K562 (cell line): ENCODE results near the gene NPAS3. TPM values are rescaled to one million over a fixed set of nuclear protein-coding genes. Genes with fewer than 3 reads are reported as not detected.

Source experiments
- E2F6 ChIP-seq, 2 experiments: IDR thresholded peaks; 2 replicates each; pipeline ENCODE4 v1.6.1; 2011; ENCODE audit warnings: borderline replicate concordance in 1 of 2, control low read depth in 1 of 2, low read depth in 1 of 2, low read length in 1 of 2, mild to moderate bottlenecking in 1 of 2, mixed read lengths in 1 of 2, moderate library complexity in 1 of 2; ENCODE audit not compliant: insufficient read depth in 1 of 2, insufficient read length in 1 of 2, poor library complexity in 1 of 2, severe bottlenecking in 1 of 2; ENCODE audit errors: extremely low read depth in 1 of 2
- RBM22 ChIP-seq: fragments of 200-400 bp; formaldehyde crosslinking; IDR thresholded peaks from 2 replicates; pipeline ENCODE4 v1.6.1; 2018; ENCODE audit warnings: low read length, low read depth; ENCODE audit not compliant: poor library complexity, severe bottlenecking
- RERE ChIP-seq: sonication (generic); formaldehyde crosslinking; IDR thresholded peaks from 2 replicates; pipeline ENCODE4 v1.8.0; 2023; ENCODE audit warnings: missing genetic modification reagents, mild to moderate bottlenecking, borderline replicate concordance
- SREBF1 ChIP-seq: fragments of 150-350 bp; IDR thresholded peaks from 2 replicates; pipeline ENCODE4 v1.6.1; 2014; ENCODE audit warnings: antibody characterized with exemption, low read depth, low read length, borderline replicate concordance
- TRIM24 ChIP-seq, 2 experiments: fragments of 450-650 bp; IDR thresholded peaks; 2 replicates each; pipeline ENCODE4 v1.6.1; 2016
- ZNF696 ChIP-seq: fragments of 250-450 bp; sonication (Bioruptor Pico); conservative IDR thresholded peaks from 2 replicates; pipeline ENCODE4 v1.4.0; 2020; ENCODE audit warnings: mild to moderate bottlenecking, moderate library complexity
- ZNF75A ChIP-seq: fragments of 450-650 bp; formaldehyde crosslinking; IDR thresholded peaks from 2 replicates; pipeline ENCODE4 v1.4.0; 2020; ENCODE audit warnings: mild to moderate bottlenecking
- ZZZ3 ChIP-seq: fragments of 450-650 bp; IDR thresholded peaks from 2 replicates; pipeline ENCODE4 v1.6.1; 2016; ENCODE audit warnings: antibody characterized with exemption, mild to moderate bottlenecking, moderate library complexity
- polyA plus RNA-seq, 8 experiments: library from polyadenylated mRNA; depleted of rRNA in 4 of 8; stranded (reverse) in 5 of 8; unstranded in 3 of 8; fragments of >200 nt; fragmentation: Nextera tagmentation in 2 of 8; fragmentation: Illumina TruSeq in 1 of 8; extraction: Ambion mirVana in 2 of 8; extraction: Trizol in 1 of 8; gene quantifications; 2 replicates each; pipeline versions ENCODE4 v1.2.1 to v1.2.3, GENCODE V29; 2011 to 2014; ENCODE audit warnings: inconsistent platforms in 1 of 8, missing spikeins in 1 of 8
- total RNA-seq, 7 experiments: library from RNA; depleted of rRNA in 6 of 7; stranded (reverse); fragments of >200 nt in 6 of 7; fragmentation: Illumina TruSeq in 2 of 7; extraction: Trizol in 2 of 7; gene quantifications; 2 replicates each; pipeline versions ENCODE4 v1.2.1 to v1.2.3, GENCODE V29; 2011 to 2021; ENCODE audit warnings: low replicate concordance in 1 of 7

The NPAS3 gene
- total and polyA plus RNA-seq, 9 of the 15 experiments (the other 6 are each of a cell fraction or from before 2014, with no cell fraction given) = 0.04 TPM; not detected in 8

GRCh38 chr14:33851366-33851765, 912.7 kb downstream of the NPAS3 start (continued):
- TF ChIP-seq ZNF75A (CRISPR knock-in tag) (no peak), E2F6 (IDR thresholded peaks at IDR 0.05; ENCODE audit: borderline replicate concordance in 1 of 2, extremely low read depth in 1 of 2, insufficient read depth in 1 of 2, insufficient read length in 1 of 2, low read depth in 1 of 2, low read length in 1 of 2, poor library complexity in 1 of 2, severe bottlenecking in 1 of 2) (no peak), RERE (CRISPR knock-in tag) (no peak), ZNF696 (no peak), RBM22 (no peak), TRIM24 (IDR thresholded peaks at IDR 0.05) (no peak), ZZZ3 (no peak), SREBF1 (no peak)
